ENCODE results near the gene SEC11A.

The SEC11A gene

GRCh38 chr15:84656972-84657371, 59.0 kb downstream of the SEC11A start:
- TF ChIP-seq, protein P1, sequence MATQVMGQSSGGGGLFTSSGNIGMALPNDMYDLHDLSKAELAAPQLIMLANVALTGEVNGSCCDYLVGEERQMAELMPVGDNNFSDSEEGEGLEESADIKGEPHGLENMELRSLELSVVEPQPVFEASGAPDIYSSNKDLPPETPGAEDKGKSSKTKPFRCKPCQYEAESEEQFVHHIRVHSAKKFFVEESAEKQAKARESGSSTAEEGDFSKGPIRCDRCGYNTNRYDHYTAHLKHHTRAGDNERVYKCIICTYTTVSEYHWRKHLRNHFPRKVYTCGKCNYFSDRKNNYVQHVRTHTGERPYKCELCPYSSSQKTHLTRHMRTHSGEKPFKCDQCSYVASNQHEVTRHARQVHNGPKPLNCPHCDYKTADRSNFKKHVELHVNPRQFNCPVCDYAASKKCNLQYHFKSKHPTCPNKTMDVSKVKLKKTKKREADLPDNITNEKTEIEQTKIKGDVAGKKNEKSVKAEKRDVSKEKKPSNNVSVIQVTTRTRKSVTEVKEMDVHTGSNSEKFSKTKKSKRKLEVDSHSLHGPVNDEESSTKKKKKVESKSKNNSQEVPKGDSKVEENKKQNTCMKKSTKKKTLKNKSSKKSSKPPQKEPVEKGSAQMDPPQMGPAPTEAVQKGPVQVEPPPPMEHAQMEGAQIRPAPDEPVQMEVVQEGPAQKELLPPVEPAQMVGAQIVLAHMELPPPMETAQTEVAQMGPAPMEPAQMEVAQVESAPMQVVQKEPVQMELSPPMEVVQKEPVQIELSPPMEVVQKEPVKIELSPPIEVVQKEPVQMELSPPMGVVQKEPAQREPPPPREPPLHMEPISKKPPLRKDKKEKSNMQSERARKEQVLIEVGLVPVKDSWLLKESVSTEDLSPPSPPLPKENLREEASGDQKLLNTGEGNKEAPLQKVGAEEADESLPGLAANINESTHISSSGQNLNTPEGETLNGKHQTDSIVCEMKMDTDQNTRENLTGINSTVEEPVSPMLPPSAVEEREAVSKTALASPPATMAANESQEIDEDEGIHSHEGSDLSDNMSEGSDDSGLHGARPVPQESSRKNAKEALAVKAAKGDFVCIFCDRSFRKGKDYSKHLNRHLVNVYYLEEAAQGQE (IDR thresholded peaks at IDR 0.05; ENCODE audit: low read depth), result no peak
- TF ChIP-seq YY1 (IDR thresholded peaks at IDR 0.05; ENCODE audit: low read depth), result no peak
- no peak for TF ChIP-seq CREB1 (IDR thresholded peaks at IDR 0.05; ENCODE audit: low read depth)
- TF ChIP-seq MAX (IDR thresholded peaks at IDR 0.05), result no peak
- TF ChIP-seq NFIC (IDR thresholded peaks at IDR 0.05), result no peak
- no peak for TF ChIP-seq TCF12 (IDR thresholded peaks at IDR 0.05; ENCODE audit: low read depth)
- TF ChIP-seq TEAD4 (IDR thresholded peaks at IDR 0.05), result no peak
- TF ChIP-seq, protein P2, sequence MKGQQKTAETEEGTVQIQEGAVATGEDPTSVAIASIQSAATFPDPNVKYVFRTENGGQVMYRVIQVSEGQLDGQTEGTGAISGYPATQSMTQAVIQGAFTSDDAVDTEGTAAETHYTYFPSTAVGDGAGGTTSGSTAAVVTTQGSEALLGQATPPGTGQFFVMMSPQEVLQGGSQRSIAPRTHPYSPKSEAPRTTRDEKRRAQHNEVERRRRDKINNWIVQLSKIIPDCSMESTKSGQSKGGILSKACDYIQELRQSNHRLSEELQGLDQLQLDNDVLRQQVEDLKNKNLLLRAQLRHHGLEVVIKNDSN (IDR thresholded peaks at IDR 0.05), result no peak
- TF ChIP-seq EGR1 (IDR thresholded peaks at IDR 0.05), result no peak
- no peak for TF ChIP-seq TAF1 (IDR thresholded peaks at IDR 0.05; ENCODE audit: low read depth)
- no peak for TF ChIP-seq ZBTB7A (IDR thresholded peaks at IDR 0.05; ENCODE audit: low read depth)
- TF ChIP-seq EP300 (IDR thresholded peaks at IDR 0.05; ENCODE audit: borderline replicate concordance), result no peak
- TF ChIP-seq FOXM1 (IDR thresholded peaks at IDR 0.05; ENCODE audit: borderline replicate concordance, low read depth), result no peak
- TF ChIP-seq RAD21 (IDR thresholded peaks at IDR 0.05; ENCODE audit: low read depth), result no peak
- no peak for TF ChIP-seq CEBPB (IDR thresholded peaks at IDR 0.05)

DNA sequence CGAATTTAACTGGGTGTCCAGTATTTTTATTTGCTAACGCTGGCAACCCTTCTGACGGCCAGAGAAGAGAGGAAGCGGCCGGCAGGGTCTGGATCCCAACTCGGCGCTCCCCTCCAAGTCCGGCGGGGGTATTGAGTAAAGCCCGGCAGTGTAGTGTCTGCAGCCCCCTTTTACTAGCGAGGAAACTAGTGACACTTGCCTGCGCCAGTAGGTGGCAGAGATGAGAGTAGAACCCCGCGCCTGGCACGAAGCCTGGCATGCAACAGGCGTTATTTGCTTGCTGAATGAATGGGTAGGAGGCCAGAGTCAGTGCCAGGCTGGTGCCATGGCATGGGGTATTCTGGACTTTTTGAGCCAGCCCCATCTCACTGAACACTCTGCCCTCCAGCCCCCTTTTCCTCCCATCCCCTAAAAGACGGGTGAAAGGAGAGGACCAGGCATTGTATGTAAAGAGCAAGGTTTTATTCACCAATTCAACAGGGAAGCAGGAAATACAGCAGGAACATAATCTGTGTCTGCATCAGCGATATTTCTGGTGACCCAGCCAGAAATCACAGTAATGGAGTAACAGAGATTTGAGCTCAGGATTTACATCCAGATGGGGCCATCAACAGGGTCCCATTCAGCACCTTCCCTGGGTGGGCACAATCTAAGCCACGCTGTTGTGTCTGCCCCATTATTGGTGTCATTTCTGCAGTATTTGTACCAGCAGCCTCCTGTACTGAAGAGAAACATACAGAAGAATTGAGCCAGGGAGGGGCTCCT, 61.1 kb downstream of the SEC11A start:
- TF ChIP-seq CREB1 (IDR thresholded peaks at IDR 0.05; ENCODE audit: low read depth), result no peak
- peak; percentile 81 for TF ChIP-seq ZBTB7A (IDR thresholded peaks at IDR 0.05; ENCODE audit: low read depth)
- TF ChIP-seq NFIC (IDR thresholded peaks at IDR 0.05), result peak; percentile 64
- peak; percentile 49; the same call in 1 of the 2 replicates for TF ChIP-seq RAD21 (IDR thresholded peaks at IDR 0.05; ENCODE audit: low read depth)
- TF ChIP-seq CEBPB (IDR thresholded peaks at IDR 0.05), result no peak
- TF ChIP-seq, protein P2 (IDR thresholded peaks at IDR 0.05), result no peak
- TF ChIP-seq, protein P1 (IDR thresholded peaks at IDR 0.05; ENCODE audit: low read depth), result no peak
- no peak for TF ChIP-seq TAF1 (IDR thresholded peaks at IDR 0.05; ENCODE audit: low read depth)
- peak; percentile 53; the same call in 1 of the 2 replicates for TF ChIP-seq MAX (IDR thresholded peaks at IDR 0.05)
- TF ChIP-seq YY1 (IDR thresholded peaks at IDR 0.05; ENCODE audit: low read depth), result no peak
- 0 out of 2 replicates have a peak, but pooled peaks have one; percentile 11 for TF ChIP-seq EGR1 (IDR thresholded peaks at IDR 0.05)
- no peak for TF ChIP-seq FOXM1 (IDR thresholded peaks at IDR 0.05; ENCODE audit: borderline replicate concordance, low read depth)
- no peak for TF ChIP-seq TCF12 (IDR thresholded peaks at IDR 0.05; ENCODE audit: low read depth)
- peak; percentile 53; the same call in 1 of the 2 replicates for TF ChIP-seq TEAD4 (IDR thresholded peaks at IDR 0.05)
- no peak for TF ChIP-seq EP300 (IDR thresholded peaks at IDR 0.05; ENCODE audit: borderline replicate concordance)

DNA sequence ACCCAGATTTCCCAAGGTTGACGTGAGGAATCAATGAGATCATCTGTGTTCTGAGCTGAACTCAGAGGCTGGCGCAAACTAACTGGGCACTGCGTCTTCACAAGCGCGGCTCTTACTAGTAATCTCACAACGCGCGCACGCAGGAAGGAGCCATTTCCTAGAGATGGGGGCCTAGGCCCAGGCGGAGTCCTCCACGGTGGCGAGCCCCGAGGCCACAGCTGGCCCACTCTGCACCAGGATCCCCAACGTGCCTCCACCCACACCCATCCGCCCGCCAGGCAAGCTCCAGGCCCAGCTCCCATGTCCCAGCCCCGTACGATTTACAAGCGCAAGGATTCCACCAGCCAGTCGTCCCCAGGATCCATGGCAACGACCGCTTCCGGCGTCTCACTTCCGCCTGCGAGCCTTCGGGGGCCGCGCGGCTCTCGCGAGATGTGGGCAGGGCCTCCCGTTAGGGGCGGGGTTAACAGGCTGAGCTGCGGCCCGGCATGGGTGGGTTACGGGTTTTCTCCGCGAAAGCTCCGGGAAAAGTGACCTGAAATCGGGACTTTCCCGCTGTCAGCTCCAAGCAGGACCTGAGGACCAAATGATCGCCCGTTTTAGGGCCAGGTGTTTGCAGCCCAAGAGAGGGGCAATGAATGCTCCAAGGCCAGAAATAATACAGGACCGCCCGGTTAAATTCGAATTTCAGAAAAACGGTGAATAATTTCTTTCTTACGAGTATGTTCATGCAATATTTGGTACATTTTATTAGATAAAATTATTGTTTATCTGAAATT, 61.8 kb downstream of the SEC11A start, which contains the start of gene WDR73:
TSS of gene WDR73 (minus strand) at position 374 of the 779 bp plus-strand sequence. CDS start at position 365, 9 bp downstream.
- TF ChIP-seq RAD21 (IDR thresholded peaks at IDR 0.05; ENCODE audit: low read depth) (no peak), EGR1 (IDR thresholded peaks at IDR 0.05) (peak; percentile 42), CREB1 (IDR thresholded peaks at IDR 0.05; ENCODE audit: low read depth) (no peak), EP300 (IDR thresholded peaks at IDR 0.05; ENCODE audit: borderline replicate concordance) (no peak), CEBPB (IDR thresholded peaks at IDR 0.05) (no peak), NFIC (IDR thresholded peaks at IDR 0.05) (no peak), TEAD4 (IDR thresholded peaks at IDR 0.05) (peak; percentile 44), TAF1 (IDR thresholded peaks at IDR 0.05; ENCODE audit: low read depth) (peak; percentile 90), YY1 (IDR thresholded peaks at IDR 0.05; ENCODE audit: low read depth) (no peak; the same call in 1 of the 2 replicates), ZBTB7A (IDR thresholded peaks at IDR 0.05; ENCODE audit: low read depth) (peak; percentile 37; the same call in 1 of the 2 replicates), FOXM1 (IDR thresholded peaks at IDR 0.05; ENCODE audit: borderline replicate concordance, low read depth) (no peak), TCF12 (IDR thresholded peaks at IDR 0.05; ENCODE audit: low read depth) (no peak; the same call in 1 of the 2 replicates), MAX (IDR thresholded peaks at IDR 0.05) (peak; percentile 39; the same call in 1 of the 2 replicates)
- TF ChIP-seq, protein P1 (IDR thresholded peaks at IDR 0.05; ENCODE audit: low read depth), result no peak
- TF ChIP-seq, protein P2 (IDR thresholded peaks at IDR 0.05), result no peak
